Measurements from ENCODE around the gene SLC7A11.

Gene SLC7A11

GRCh38 chr4:138204507-138204906, 37.6 kb downstream of the SLC7A11 start:
- DNase-seq: peak; percentile 93

GRCh38 chr4:138202686-138203085, 39.5 kb downstream of the SLC7A11 start:
- DNase-seq: no peak

- no peak for DNase-seq
These were observed 41.9 kb downstream of the SLC7A11 start for GRCh38 chr4:138200236-138200590.

- no peak for DNase-seq
These were observed 42.4 kb downstream of the SLC7A11 start for GRCh38 chr4:138199568-138200235.

GRCh38 chr4:138196153-138196552, 46.0 kb downstream of the SLC7A11 start:
- DNase-seq: no peak

GRCh38 chr4:138193963-138194362, 48.2 kb downstream of the SLC7A11 start:
- DNase-seq: no peak

GRCh38 chr4:138192113-138192512, 50.0 kb downstream of the SLC7A11 start:
- no peak for DNase-seq

GRCh38 chr4:138190452-138190858, 51.7 kb downstream of the SLC7A11 start:
- no peak for DNase-seq

GRCh38 chr4:138189206-138189605, 52.9 kb downstream of the SLC7A11 start:
- no peak for DNase-seq

- no peak for DNase-seq
These were observed 53.6 kb downstream of the SLC7A11 start for GRCh38 chr4:138188406-138189084.

GRCh38 chr4:138185859-138186645, 56.1 kb downstream of the SLC7A11 start:
- no peak for DNase-seq

GRCh38 chr4:138184886-138185285, 57.3 kb downstream of the SLC7A11 start:
- no peak for DNase-seq

GRCh38 chr4:138182838-138183426, 59.2 kb downstream of the SLC7A11 start:
- peak; percentile 20 for DNase-seq

- no peak for DNase-seq
These were observed 60.9 kb downstream of the SLC7A11 start for GRCh38 chr4:138181287-138181686.

- DNase-seq: no peak
These were observed 63.6 kb downstream of the SLC7A11 start for GRCh38 chr4:138178566-138178965.

GRCh38 chr4:138177278-138177968, 64.7 kb downstream of the SLC7A11 start:
- no peak for DNase-seq

- DNase-seq: peak; percentile 24
These were observed 67.0 kb downstream of the SLC7A11 start for GRCh38 chr4:138174981-138175794.

GRCh38 chr4:138164208-138164607, 77.9 kb downstream of the SLC7A11 start:
- DNase-seq: no peak

- no peak for DNase-seq
These were observed 79.0 kb downstream of the SLC7A11 start for GRCh38 chr4:138163171-138163570.

- no peak for DNase-seq
These were observed 79.9 kb downstream of the SLC7A11 start for GRCh38 chr4:138162259-138162658.

GRCh38 chr4:138161351-138161750, 80.8 kb downstream of the SLC7A11 start:
- DNase-seq: no peak

GRCh38 chr4:138158746-138159297, 83.3 kb downstream of the SLC7A11 start:
- DNase-seq: no peak

Data from NCI-H146 (cell line).